HG03469 (cell line): ENCODE results near the gene PIGH.

Experiments
- ATAC-seq: cut with Tn5 transposase; IDR thresholded peaks from one replicate; pipeline ENCODE4 v1.9.1; 2021; ENCODE audit warnings: mild to moderate bottlenecking, moderate library complexity, moderate number of reproducible peaks; ENCODE audit not compliant: unreplicated experiment

PIGH gene

DNA sequence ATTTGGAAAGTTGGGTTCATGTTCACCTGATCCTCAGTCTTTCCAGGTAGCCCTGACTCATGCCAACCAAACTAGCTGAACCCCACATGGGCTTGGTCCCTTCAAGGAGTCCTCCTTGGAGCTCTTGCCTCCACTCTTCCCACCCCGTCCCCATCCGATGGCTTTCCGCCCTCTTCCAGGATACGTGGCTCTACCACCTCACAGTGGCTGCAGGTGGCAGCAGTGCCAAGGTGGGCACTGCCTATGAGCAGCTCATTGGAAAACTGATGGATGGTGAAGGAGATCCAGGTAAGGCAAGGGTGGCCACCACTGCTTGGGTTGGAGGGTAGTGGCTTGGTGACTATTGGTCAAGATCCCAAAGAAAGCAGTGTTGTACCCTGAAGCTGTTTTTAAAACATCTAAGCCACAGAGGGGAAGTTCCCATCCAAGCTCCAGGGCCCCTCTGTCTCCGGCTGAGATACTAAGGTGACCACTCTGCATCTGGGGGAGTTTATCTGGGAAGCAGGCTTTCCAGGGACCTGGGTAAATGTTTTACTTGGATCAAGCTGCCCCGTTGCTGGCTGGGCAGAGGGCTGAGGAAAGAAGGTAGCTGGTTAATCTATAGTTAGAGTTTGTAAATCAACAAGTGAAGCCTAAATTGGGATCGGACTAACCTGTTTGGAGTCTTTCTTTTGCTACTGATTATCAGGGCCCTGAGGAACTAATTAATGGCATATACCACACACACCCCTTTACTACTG is 23.7 kb downstream of the PIGH start:
- no peak for ATAC-seq

- ATAC-seq, result no peak
Observed at GRCh38 chr14:67575684-67576083, 24.4 kb downstream of the PIGH start.

GRCh38 chr14:67574806-67575205 is 25.3 kb downstream of the PIGH start:
- ATAC-seq, result no peak

GRCh38 chr14:67574156-67574555 is 25.9 kb downstream of the PIGH start:
- ATAC-seq, result no peak

GRCh38 chr14:67573228-67574010 is 26.6 kb downstream of the PIGH start:
- no peak for ATAC-seq

GRCh38 chr14:67572608-67573007 is 27.5 kb downstream of the PIGH start:
- ATAC-seq, result no peak

GRCh38 chr14:67571991-67572323 is 28.1 kb downstream of the PIGH start:
- ATAC-seq, result no peak

GRCh38 chr14:67571275-67571990 is 28.6 kb downstream of the PIGH start:
- no peak for ATAC-seq

- ATAC-seq, result no peak
Observed at GRCh38 chr14:67570453-67570852, 29.6 kb downstream of the PIGH start.

DNA sequence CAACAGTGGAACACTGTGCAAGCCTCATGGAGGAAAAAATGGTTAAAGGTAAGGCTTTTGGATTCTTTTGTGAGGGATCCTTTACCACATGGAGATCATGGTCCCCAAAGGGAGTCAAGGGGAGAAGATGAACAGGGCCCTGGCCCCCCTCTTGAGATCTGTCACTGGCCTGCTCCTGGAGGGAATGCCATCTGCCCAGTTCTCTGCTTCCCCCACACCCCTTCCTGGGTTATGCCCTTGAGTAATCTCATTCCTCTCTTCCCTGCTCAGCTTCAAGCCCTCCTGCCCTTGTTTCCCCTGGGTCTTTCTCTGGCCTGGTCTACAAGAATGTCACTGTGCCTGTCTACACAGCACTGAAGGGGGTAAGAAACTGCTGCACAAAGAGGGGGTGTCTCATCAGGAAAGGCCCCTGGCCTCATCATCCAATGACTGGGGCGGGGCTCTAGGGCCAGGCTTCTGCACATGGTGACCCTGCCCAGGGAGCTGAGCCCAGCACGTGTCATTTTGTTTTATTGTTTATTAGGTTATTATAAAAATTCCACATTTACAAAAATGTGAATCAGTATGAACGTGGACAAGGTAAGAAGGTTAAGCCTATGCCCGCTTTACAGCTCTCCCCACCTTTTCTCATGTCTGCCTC is 30.3 kb downstream of the PIGH start:
- no peak for ATAC-seq

DNA sequence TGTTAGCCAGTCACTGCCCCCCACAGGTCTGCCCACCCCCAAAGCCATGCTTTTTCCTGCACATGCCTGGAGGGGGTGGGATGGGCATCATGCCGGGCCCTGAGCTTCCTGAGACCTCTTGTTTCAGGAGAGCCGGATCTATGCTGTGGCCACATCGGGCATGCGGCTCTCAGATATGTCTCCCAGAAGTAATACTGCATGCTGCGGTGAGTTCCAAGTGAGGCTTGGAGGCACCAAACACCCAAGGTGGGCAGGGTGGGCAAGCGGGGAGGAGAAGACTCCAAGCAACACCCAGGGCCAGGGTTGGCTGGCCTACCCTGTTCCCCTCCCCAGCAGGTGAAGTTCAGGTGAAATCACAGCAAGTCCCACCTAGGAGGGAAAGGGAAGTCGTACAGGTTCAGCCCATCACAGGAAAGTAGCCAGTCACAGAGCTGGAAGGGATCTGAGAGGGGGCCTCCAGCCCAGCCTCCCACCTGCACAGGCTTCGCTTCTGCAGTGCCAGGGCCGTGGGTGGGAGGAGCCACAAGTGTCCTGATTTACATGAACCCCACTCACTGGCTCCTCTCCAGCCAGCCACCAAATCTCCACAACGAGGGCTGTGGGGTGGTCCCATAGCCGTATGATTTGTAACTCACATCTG is 30.9 kb downstream of the PIGH start:
- no peak for ATAC-seq

GRCh38 chr14:67567654-67568053 is 32.4 kb downstream of the PIGH start:
- ATAC-seq, result no peak

- ATAC-seq, result no peak
Observed at GRCh38 chr14:67566908-67567307, 33.2 kb downstream of the PIGH start.

- ATAC-seq, result no peak
Observed at GRCh38 chr14:67564236-67564635, 35.8 kb downstream of the PIGH start.

DNA sequence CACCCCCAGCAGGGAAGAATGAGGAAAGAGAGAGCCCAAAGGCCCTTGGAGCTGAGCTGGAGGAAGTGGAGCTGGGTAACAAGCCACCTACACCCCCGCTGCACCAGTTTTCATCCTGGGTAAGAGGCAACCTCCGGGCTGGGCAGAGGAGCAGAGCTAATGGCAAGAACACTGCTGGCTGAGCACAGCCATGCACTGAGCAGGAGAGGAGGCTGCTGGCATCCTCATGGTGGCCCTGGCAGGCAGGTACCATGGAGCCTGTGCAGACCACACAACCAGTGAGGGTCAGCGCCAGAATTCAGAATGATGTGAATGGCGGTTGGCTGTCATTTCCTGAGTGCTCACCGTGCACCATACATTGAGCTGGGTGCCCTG is 37.3 kb downstream of the PIGH start:
- no peak for ATAC-seq

DNA sequence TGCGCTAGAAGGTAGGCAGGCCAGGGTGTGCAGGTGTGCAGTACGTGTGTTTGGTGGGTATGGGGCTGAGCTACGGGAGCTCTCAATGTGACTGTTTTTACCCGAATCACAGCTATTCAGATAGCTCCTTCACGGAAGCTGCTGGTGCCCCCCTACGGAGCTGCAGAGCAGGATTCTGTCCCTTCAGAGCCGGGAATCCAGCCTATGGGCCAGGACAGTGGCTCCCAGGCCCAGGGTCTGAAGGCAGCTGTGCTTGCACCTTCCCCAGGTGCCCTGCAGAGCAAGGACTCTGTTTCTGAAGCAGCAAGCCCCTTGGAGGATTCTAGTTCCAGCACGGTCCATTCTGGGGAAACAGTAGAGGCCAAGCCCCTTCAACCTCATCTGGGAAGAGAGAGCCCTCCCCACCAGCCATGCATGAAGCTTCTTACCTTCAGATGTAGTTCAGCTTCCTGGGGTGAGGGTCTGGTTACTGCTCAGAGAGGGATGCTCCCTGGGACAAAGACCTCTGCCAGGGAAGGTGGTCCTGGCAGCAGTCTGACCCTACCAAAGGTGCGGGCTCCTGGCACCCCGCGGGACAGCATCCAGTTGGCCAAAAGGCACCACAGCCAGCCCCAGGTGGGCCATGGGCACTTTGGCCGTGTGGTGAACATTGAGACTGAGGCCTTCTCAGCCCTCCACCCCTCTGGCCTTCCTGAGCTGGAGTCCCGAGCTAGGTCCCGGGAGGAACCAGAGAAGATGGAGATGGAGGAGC is 37.9 kb downstream of the PIGH start:
- no peak for ATAC-seq

DNA sequence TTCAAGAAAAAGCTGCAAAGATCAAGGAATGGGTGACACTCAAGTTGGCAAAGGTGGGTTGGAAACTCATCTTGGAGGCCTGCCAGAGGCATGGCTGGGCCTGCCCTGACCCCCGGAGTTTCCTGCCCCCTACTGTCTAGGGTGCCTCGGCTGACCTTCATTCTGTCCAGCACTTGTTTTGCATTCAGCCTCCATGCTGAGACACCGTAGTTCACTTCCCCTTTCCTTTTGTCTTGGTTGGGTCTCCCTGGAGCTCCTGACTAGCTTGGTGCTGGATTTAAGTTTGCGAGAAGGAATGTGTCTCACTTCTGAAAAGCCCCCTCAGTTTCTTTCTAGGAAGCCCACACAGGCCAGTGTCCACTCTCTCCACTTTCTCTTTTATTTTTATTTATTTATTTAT is 40.4 kb downstream of the PIGH start:
- ATAC-seq, result no peak

GRCh38 chr14:67557656-67558055 is 42.4 kb downstream of the PIGH start:
- no peak for ATAC-seq

GRCh38 chr14:67557118-67557517 is 43.0 kb downstream of the PIGH start:
- ATAC-seq, result no peak

DNA sequence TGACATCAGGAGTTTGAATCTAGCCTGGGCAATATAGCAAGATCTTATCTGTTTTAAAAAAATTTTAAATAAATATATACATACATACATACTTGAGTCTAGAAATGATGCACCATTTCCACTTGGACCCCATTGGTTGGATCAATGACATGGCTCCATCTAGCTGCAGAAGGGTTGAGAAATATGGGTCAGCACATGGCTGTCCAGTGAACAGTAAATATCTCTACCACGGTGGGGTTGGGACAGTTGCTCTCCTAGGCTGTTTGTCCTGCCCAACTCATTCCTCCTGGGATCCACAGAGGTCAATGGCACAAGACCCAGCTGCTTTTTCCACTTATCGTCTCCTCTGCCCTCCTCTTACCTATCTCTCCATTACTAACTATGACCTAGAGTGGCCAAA is 43.4 kb downstream of the PIGH start:
- no peak for ATAC-seq
